TTC549 (cell line): ENCODE results near the gene TMEM140.

ENCODE experiments used
- FAIRE-seq: peaks from 2 replicates; lab custom pipeline; 2012; peaks lifted over from hg19 to GRCh38; lab: Jason Lieb, UNC

The TMEM140 gene

GRCh38 chr7:135174941-135175340 lies 27.1 kb downstream of the TMEM140 start:
- no peak for FAIRE-seq

- no peak for FAIRE-seq
These were observed 28.1 kb downstream of the TMEM140 start for GRCh38 chr7:135175931-135176330.

GRCh38 chr7:135177028-135177696 lies 29.3 kb downstream of the TMEM140 start:
- no peak for FAIRE-seq

GRCh38 chr7:135178364-135178763 lies 30.5 kb downstream of the TMEM140 start:
- FAIRE-seq, result no peak

GRCh38 chr7:135179321-135179925 lies 31.6 kb downstream of the TMEM140 start:
- FAIRE-seq, result no peak

GRCh38 chr7:135180122-135180521 lies 32.2 kb downstream of the TMEM140 start:
- no peak for FAIRE-seq

- FAIRE-seq, result no peak
These were observed 33.5 kb downstream of the TMEM140 start for GRCh38 chr7:135181261-135181928.

GRCh38 chr7:135181929-135182678 lies 34.2 kb downstream of the TMEM140 start:
- no peak for FAIRE-seq

- FAIRE-seq, result no peak
These were observed 35.6 kb downstream of the TMEM140 start for GRCh38 chr7:135183478-135183877.

- no peak for FAIRE-seq
These were observed 36.5 kb downstream of the TMEM140 start for GRCh38 chr7:135184254-135184841.

- no peak for FAIRE-seq
These were observed 37.8 kb downstream of the TMEM140 start for GRCh38 chr7:135185471-135186260.

GRCh38 chr7:135186261-135186540 lies 38.3 kb downstream of the TMEM140 start:
- no peak for FAIRE-seq

- no peak for FAIRE-seq
These were observed 39.0 kb downstream of the TMEM140 start for GRCh38 chr7:135186841-135187253.

GRCh38 chr7:135188298-135188984 lies 40.6 kb downstream of the TMEM140 start:
- no peak for FAIRE-seq

GRCh38 chr7:135189221-135189662 lies 41.4 kb downstream of the TMEM140 start:
- FAIRE-seq, result no peak

- no peak for FAIRE-seq
These were observed 42.1 kb downstream of the TMEM140 start for GRCh38 chr7:135189961-135190360.

GRCh38 chr7:135190703-135191102 lies 42.8 kb downstream of the TMEM140 start:
- FAIRE-seq, result no peak

GRCh38 chr7:135192914-135193536 lies 45.2 kb downstream of the TMEM140 start:
- no peak for FAIRE-seq

GRCh38 chr7:135193615-135194081 lies 45.8 kb downstream of the TMEM140 start:
- FAIRE-seq, result no peak

- FAIRE-seq, result no peak
These were observed 46.7 kb downstream of the TMEM140 start for GRCh38 chr7:135194494-135195095.
